PC-3 (cell line): ENCODE results near the gene LYSET. TPM values are rescaled to one million over a fixed set of nuclear protein-coding genes. Genes with fewer than 3 reads are reported as not detected.

Source experiments
- ATAC-seq: fragments of 200-7000 bp; cut with Tn5 transposase; 2 replicates; pipeline ENCODE4 v1.9.1; 2020; ENCODE audit warnings: mild to moderate bottlenecking, moderate library complexity
- Bru-seq: library from RNA; stranded (reverse); fragments of 400-500 nt; gene quantifications from one replicate; lab custom pipeline; 2021; lab: Mats Ljungman, UMichigan
- BruChase-seq, 2 experiments: library from RNA; stranded (reverse); fragments of 400-500 nt; gene quantifications; one replicate each; lab custom pipeline; 2021; lab: Mats Ljungman, UMichigan
- BruUV-seq: library from RNA; stranded (reverse); fragments of 400-500 nt; replicated peaks from 2 replicates; lab custom pipeline; 2021; lab: Mats Ljungman, UMichigan
- CTCF ChIA-PET: fragments of 300-600 bp; sonication (Branson Sonifier 250); formaldehyde crosslinking; loops from one replicate; lab custom pipeline; 2022; ENCODE audit warnings: antibody characterized with exemption; lab: Charles Lee
- POLR2A ChIA-PET: fragments of 300-600 bp; sonication (Branson Sonifier 250); formaldehyde crosslinking; loops from one replicate; lab custom pipeline; 2022; ENCODE audit warnings: antibody characterized with exemption; ENCODE audit not compliant: unreplicated experiment; lab: Charles Lee
- DNase-seq: peaks from one replicate; pipeline ENCODE4 v3.0.0-alpha.2; 2015
- H2AFZ ChIP-seq: fragments of 300-600 bp; sonication (generic); 2 replicates; pipeline ENCODE4 v1.6.0; 2016; ENCODE audit warnings: antibody characterized with exemption, low read length
- H3F3A ChIP-seq: fragments of 300-600 bp; sonication (generic); one replicate; pipeline ENCODE4 v1.6.0; 2017; ENCODE audit warnings: antibody characterized with exemption, low read length, control low read depth, mild to moderate bottlenecking; ENCODE audit not compliant: unreplicated experiment
- H3K27ac ChIP-seq: fragments of 300-600 bp; sonication (generic); 2 replicates; pipeline ENCODE4 v1.5.1; 2016; ENCODE audit warnings: mild to moderate bottlenecking, low read length
- H3K27me3 ChIP-seq: fragments of 300-600 bp; sonication (generic); 2 replicates; pipeline ENCODE4 v1.6.1; 2016; ENCODE audit warnings: low read length, mixed read lengths
- H3K36me3 ChIP-seq: fragments of 300-600 bp; sonication (generic); 2 replicates; pipeline ENCODE4 v1.6.1; 2016; ENCODE audit warnings: low read depth, mixed run types, low read length, mixed read lengths
- H3K4me1 ChIP-seq: fragments of 300-600 bp; sonication (generic); 2 replicates; pipeline ENCODE4 v1.5.1; 2016; ENCODE audit warnings: low read length; ENCODE audit not compliant: insufficient read depth
- H3K4me2 ChIP-seq: fragments of 300-600 bp; sonication (generic); 2 replicates; pipeline ENCODE4 v1.6.0; 2016; ENCODE audit warnings: low read length
- H3K4me3 ChIP-seq: fragments of 300-600 bp; sonication (generic); 2 replicates; pipeline ENCODE4 v1.5.1; 2016; ENCODE audit warnings: mild to moderate bottlenecking, low read length, mixed read lengths
- H3K79me2 ChIP-seq: fragments of 300-600 bp; sonication (generic); 2 replicates; pipeline ENCODE4 v1.6.1; 2017; ENCODE audit warnings: low read length, mixed read lengths
- H3K9ac ChIP-seq: fragments of 300-600 bp; sonication (generic); 2 replicates; pipeline ENCODE4 v1.6.0; 2016; ENCODE audit warnings: mild to moderate bottlenecking, low read length
- H3K9me2 ChIP-seq: fragments of 300-600 bp; sonication (generic); replicated peaks from 2 replicates; pipeline ENCODE4 v1.6.1; 2016; ENCODE audit warnings: mixed run types, low read length, mixed read lengths
- H3K9me3 ChIP-seq: fragments of 300-600 bp; sonication (generic); 2 replicates; pipeline ENCODE4 v1.6.1; 2016; ENCODE audit warnings: low read length, mixed read lengths
- H4K20me1 ChIP-seq: fragments of 300-600 bp; sonication (generic); 2 replicates; pipeline ENCODE4 v1.6.1; 2016; ENCODE audit warnings: low read length, mixed read lengths
- EZH2 ChIP-seq: fragments of 300-600 bp; sonication (generic); IDR thresholded peaks from one replicate; pipeline ENCODE4 v1.6.1; 2017; ENCODE audit warnings: antibody characterized with exemption, mild to moderate bottlenecking, low read length; ENCODE audit not compliant: unreplicated experiment
- EZH2phosphoT487 ChIP-seq: fragments of 300-600 bp; sonication (generic); IDR thresholded peaks from 2 replicates; pipeline ENCODE4 v1.6.1; 2018; ENCODE audit warnings: mild to moderate bottlenecking, antibody characterized with exemption, low read length, borderline replicate concordance
- intact Hi-C: fragments of 100-400 bp; cut with micrococcal nuclease; formaldehyde crosslinking; loops from 2 replicates; pipeline ENCODE4 v1.9.0; 2023
- long read RNA-seq: library from polyadenylated mRNA; unstranded; transcript quantifications from one replicate; pipeline ENCODE4 v2.0.0, GENCODE V29; 2021; ENCODE audit not compliant: unreplicated experiment
- total RNA-seq: library from RNA; depleted of rRNA; stranded (reverse); fragments of >200 nt; gene quantifications from 2 replicates; pipeline ENCODE4 v1.2.3, GENCODE V29; 2014; rRNA removed
- TF ChIP-seq, protein P1 (sequence below): fragments of 300-600 bp; sonication (generic); conservative IDR thresholded peaks from 2 replicates; pipeline ENCODE4 v1.5.1; 2017; ENCODE audit warnings: antibody characterized with exemption, low read depth, mild to moderate bottlenecking, low read length

The LYSET gene, protein sequence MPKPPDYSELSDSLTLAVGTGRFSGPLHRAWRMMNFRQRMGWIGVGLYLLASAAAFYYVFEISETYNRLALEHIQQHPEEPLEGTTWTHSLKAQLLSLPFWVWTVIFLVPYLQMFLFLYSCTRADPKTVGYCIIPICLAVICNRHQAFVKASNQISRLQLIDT
- 6.9 and 11.5 TPM in 2 replicates for total RNA-seq
- percentile 80 among the genes with signal in this experiment for Bru-seq, nascent RNA
- BruChase-seq, experiment 1, labeled RNA remaining after a 6-hour chase, result percentile 96 among the genes with signal in this experiment
- percentile 92 among the genes with signal in this experiment for BruChase-seq, experiment 2, labeled RNA remaining after a 2-hour chase
- long read RNA-seq, transcript TMEM251-202 (2 exons, 1,303 nt), result minor isoform, 13 of 29 reads
- long read RNA-seq, transcript TMEM251-201 (2 exons, 909 nt), result major isoform, 16 of 29 reads
- long read RNA-seq, partial matches to known transcripts, result 0 of 29 reads
- long read RNA-seq, other reads (novel, unspliced or antisense), result 0 of 29 reads

DNA sequence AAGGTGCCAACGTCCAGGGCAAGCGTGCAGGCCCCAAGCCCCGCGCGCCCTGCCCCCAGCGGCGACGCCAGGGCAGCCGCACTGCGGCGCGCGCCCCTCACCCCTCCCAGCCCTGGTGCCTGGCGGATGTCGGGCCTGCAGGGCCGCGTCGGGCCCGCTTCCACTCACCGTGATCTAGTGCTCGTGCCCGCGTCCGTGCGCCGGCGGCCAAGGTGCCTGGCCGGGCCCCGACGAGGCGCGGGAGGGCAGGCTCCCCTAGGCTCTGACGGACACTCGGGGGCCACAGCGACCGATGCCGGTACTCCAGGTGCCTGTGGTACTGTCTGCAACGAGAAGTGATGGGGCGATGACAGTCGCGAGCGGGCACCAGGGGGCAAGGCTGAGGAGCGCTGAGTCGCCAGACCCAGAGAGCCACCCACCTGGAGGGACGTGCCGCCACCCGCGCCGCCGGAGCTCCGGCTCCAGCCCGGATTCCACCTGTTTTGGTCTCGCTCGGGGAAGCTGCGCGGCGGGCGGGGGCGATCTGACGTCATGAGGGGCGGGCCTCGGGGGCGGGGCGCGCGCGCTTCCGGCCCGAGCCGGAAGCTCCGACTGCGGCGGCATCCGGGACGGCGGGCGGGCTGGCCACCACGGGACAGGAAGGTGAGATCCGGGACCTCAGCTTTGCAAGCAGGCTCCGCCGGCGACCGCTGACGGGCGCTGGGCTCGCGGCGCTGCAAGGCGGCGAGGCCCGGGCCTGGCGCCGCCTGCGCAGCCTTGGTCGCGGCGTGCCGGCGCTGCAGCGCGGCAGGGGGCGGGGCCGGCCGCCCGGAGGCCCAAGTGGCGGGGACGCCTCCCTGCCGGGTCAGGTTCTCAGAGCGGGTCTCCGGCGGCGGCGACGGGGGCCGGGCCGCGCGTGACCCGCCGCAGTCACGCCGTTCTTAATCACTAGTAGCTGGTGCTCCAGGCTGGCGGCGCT is at the start of gene LYSET, which contains the start of gene MOAP1:
LYSET (plus strand) TSS at position 927 of the 958 bp plus-strand sequence. CDS start 89 bp downstream, outside the sequence.
MOAP1 (minus strand) TSS at position 507 of the 958 bp plus-strand sequence. CDS start 655 bp downstream, outside the sequence.
- intact Hi-C loops, result loop anchor here (2.0 kb wide), 1 partner anchor 22 kb away; the partner anchor contains the start of genes GON7 and UBR7
- H3K27me3 ChIP-seq, result no peaks in the 10 kb centered on the region
- no peaks in the 10 kb centered on the region for H3K9me3 ChIP-seq
- peak within 1 kb of the TSS; percentile 74 for H3K9ac ChIP-seq
- POLR2A ChIA-PET, result interaction anchor here (0.6 to 0.7 kb wide), 2 partner anchors 23 to 238 kb away, joined by 3 to 5 read pairs; partner anchors contain the start of genes GON7 and UBR7
- TF ChIP-seq EZH2, result no peak
- TF ChIP-seq, protein P1, sequence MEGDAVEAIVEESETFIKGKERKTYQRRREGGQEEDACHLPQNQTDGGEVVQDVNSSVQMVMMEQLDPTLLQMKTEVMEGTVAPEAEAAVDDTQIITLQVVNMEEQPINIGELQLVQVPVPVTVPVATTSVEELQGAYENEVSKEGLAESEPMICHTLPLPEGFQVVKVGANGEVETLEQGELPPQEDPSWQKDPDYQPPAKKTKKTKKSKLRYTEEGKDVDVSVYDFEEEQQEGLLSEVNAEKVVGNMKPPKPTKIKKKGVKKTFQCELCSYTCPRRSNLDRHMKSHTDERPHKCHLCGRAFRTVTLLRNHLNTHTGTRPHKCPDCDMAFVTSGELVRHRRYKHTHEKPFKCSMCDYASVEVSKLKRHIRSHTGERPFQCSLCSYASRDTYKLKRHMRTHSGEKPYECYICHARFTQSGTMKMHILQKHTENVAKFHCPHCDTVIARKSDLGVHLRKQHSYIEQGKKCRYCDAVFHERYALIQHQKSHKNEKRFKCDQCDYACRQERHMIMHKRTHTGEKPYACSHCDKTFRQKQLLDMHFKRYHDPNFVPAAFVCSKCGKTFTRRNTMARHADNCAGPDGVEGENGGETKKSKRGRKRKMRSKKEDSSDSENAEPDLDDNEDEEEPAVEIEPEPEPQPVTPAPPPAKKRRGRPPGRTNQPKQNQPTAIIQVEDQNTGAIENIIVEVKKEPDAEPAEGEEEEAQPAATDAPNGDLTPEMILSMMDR, result no peak
- TF ChIP-seq EZH2phosphoT487, result peak; percentile 73
- peak within 1 kb of the TSS; percentile 98 for H3K4me2 ChIP-seq
- H3K9me2 ChIP-seq, result no peaks in the 10 kb centered on the region
- H2AFZ ChIP-seq, result peak within 1 kb of the TSS; percentile 98
- peaks cover 11% of the 10 kb centered on the region; the same call in 1 of the 2 replicates for H3K36me3 ChIP-seq
- peaks cover 21% of the 10 kb centered on the region for H3K4me1 ChIP-seq
- peaks cover 46% of the 10 kb centered on the region for H3K79me2 ChIP-seq
- BruUV-seq, result no TSS peak
- no peaks in the 10 kb centered on the region for H3F3A ChIP-seq
- peak within 1 kb of the TSS; percentile 62 for H3K27ac ChIP-seq
- 0 out of 2 replicates have a peak, but pooled peaks cover 8% of the 10 kb centered on the region for H4K20me1 ChIP-seq
- DNase-seq (peak; percentile 81), ATAC-seq (peak; percentile 83)
- H3K4me3 ChIP-seq, result peak within 1 kb of the TSS; percentile 93
- CTCF ChIA-PET, result interaction anchor here (0.6 to 1.1 kb wide), 2 partner anchors 34 to 233 kb away, joined by 3 to 5 read pairs; no protein-coding TSS in a partner anchor

DNA sequence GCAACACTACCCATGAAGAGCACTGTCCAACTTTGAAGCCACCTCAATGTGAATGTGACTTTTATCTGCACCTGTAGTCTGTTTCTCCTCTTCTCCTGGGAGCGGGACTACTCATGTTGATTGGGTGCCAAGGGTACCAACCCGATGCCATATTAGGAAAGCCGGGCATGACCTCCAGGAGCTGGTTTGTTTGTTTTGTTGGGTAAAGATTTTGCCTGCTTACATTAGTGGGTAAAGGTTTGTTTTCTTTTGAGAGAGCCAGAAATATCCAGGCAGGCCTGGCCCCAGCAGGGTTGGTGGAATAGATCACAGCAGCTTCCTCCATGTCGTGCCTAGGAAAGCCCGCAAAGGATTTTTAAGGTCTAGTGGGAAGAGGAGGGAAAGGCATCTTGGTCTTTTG is 49.7 kb upstream of the LYSET start:
- no peak overlapping the region for H3K4me3 ChIP-seq
- BruUV-seq, result no TSS peak
- no peaks in the 10 kb centered on the region; the same call in 1 of the 2 replicates for H3K4me1 ChIP-seq
- no peaks in the 10 kb centered on the region for H3K9me3 ChIP-seq
- H3K27me3 ChIP-seq, result no peaks in the 10 kb centered on the region
- no peak for ATAC-seq
- DNase-seq, result peak; percentile 30
- no peak overlapping the region for H3K9ac ChIP-seq
- H2AFZ ChIP-seq, result no peak overlapping the region
- intact Hi-C loops, result no loop called here
- no peaks in the 10 kb centered on the region for H3K79me2 ChIP-seq
- H3F3A ChIP-seq, result no peaks in the 10 kb centered on the region
- ChIA-PET POLR2A (no interaction called here), CTCF (no interaction called here)
- H3K4me2 ChIP-seq, result no peak overlapping the region
- H4K20me1 ChIP-seq, result no peaks in the 10 kb centered on the region
- TF ChIP-seq, protein P1, result no peak
- TF ChIP-seq EZH2phosphoT487 (no peak), EZH2 (no peak)
- no peaks in the 10 kb centered on the region for H3K36me3 ChIP-seq
- H3K27ac ChIP-seq, result no peak overlapping the region
- no peaks in the 10 kb centered on the region for H3K9me2 ChIP-seq
